ENCODE measurements around the gene C16orf78.
"Not testable (repeated sequence)": the region's sequence is repeated elsewhere in the genome, so short reads cannot be mapped to it uniquely, and the experiment has no call there.

The C16orf78 gene

DNA sequence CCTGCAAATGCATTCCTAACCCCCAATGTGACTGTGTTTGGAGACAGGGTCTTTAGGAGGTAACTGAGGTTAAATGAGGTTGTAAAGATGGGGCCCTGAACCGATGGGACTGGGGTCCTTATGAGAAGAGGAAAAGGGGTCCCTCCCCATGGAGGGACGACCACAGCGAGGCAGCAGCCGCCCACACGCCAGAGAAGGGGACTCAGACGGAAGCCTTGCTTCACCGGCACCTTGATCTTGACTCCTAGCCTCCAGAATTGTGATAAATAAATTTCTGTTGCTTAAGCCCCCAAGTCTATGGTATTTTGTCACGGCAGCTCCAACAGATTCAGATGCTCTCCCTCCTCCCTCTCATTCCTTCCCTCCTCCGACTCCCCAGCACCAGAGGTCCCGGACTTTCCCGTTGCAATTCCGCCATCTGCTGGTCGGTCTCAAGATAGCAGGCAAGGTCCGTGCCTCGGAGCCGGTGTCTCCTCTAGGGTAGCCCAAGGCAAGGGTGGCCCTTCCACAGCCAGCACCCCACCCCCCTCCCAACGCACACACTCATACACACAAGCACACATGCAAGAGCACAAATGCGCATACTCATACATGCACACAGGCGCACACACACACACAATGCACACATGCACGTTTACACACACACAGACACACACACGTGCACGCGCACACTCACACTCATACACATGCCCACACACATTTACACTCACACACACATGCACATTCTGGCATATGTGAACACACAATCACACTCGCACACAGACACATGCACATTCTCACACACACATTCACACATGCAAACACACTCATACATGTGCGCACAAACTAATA, 23.1 kb upstream of the C16orf78 start:
- DNase-seq, result no peak

DNA sequence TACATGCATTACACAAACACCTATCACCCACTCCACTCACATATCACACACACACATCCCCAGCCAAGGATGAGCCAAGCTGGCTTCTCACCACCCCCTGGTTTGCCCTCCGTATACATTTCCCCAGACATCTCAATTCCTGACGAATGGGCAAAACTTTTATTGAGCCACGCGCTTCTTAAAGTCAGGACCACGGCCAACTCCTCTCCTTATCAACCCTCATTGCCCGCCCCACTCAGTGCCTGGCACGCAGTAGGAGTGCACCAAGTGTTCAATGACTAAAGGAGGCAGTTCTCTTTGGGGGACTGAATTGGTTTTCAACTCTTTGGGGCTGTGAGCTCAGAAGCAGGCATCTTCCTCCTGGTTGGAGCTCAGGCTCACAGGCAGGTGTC, 22.5 kb upstream of the C16orf78 start:
- no peak for DNase-seq

DNA sequence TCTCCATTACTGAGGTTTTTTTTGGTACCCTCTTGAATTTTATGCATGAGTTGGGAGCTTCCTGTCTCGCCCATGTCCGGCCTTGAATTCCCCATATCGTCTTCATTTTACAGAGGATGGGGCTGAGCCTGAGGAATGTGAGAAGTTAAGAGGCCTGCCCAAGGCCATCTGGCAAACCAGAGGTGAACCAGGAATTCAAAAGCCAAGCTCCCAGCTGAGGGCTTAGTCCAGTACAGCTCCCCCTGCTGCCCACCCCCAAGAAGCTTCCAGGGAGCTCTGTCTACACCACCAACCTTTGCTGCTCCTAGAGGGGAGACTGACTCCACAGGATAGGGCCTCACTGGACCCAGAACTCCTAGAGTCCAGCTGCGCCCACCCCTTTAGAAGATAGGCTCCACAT, 20.7 kb upstream of the C16orf78 start:
- DNase-seq, result no peak

DNA sequence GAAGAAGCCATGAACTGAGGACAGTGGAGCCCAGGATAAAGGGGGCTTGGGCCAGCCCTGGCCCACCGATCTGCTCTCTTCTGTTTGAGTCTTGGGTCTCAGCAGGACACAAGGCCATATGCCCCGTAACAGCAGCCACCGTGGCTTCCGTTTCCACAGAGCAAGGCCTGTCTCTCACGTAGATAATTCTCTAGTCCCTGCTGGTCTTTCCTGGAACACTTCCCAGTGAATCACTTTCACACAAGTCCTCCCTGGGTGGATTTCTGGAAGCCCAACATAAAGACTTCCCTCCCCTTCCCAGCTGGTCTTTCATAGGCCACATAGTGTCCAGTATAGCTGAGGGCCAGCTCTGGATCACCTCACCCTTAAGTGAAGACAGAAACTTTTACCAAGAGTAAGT, 19.9 kb upstream of the C16orf78 start:
- DNase-seq, result no peak

DNA sequence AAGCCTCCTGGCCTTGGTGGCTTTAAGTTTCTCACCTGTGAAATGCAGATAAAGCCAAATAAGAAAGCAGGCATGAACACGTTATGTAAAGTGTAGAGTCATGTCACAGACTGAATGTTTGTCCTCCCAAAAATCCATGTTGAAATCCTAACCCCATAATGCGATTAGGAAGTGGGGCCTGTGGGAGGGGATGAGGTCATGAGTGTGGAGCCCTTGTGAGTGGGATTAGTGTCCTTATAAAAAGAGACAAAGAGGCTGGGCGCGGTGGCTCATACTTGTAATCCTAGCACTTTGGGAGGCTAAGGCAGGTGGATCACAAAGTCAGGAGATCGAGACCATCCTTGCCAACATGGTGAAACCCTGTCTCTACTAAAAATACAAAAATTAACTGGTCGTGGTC, 19.5 kb upstream of the C16orf78 start:
- no peak for DNase-seq

DNA sequence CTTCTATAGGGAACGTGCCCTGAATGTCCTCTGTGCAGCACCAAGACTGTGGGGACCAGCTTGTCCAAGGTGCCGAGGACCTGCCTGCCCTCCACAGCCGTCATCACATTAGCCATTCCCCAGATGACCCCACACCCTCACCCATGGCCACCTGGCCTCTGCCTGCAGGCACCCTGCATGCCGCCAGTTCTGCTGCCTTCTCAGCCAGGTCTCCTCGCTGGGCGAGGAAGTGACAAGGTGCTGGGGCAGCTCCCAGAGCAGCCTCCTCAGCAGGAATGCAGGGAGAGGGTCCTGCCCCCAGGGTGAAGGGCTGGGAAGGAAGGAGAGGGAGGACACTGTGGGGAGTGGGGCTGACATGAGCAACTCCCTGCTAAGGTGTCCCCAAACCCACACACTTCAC, 18.6 kb upstream of the C16orf78 start:
- DNase-seq, result no peak

DNA sequence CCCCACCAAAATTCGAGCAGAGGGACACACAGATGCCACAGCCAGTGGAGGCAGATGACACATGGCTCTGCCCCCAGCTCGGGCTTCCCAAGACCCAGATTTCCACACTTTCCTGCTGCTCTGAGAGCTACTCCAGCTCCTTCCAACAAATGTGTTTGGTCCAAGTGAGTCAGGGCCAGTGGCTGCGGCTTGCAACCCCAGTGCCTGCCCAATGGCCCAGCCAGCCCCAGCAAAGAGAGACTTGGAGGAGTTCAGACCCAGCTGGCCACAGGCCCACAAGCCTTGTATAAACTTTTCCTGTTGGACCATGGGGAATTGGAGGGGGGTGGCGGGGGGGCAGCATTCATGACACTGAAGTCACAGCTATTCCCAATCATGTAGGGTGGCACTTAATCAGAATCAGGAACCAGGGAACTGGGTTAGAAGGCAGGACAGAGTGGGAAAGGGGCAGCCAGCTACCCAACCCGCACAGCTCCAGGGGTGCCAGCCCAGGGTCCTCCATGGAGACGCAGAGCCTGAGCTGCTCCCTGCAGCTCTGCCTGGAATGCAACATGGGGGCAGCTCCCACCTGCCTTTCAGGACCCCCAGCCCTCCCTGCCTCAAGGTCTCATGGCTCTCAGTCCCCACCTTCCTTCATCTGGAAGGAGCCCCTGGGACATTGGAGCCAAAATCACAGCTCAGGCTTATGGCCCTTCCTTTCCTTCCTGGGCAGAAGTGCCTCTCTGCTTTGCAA, 17.5 kb upstream of the C16orf78 start:
- DNase-seq, result no peak

DNA sequence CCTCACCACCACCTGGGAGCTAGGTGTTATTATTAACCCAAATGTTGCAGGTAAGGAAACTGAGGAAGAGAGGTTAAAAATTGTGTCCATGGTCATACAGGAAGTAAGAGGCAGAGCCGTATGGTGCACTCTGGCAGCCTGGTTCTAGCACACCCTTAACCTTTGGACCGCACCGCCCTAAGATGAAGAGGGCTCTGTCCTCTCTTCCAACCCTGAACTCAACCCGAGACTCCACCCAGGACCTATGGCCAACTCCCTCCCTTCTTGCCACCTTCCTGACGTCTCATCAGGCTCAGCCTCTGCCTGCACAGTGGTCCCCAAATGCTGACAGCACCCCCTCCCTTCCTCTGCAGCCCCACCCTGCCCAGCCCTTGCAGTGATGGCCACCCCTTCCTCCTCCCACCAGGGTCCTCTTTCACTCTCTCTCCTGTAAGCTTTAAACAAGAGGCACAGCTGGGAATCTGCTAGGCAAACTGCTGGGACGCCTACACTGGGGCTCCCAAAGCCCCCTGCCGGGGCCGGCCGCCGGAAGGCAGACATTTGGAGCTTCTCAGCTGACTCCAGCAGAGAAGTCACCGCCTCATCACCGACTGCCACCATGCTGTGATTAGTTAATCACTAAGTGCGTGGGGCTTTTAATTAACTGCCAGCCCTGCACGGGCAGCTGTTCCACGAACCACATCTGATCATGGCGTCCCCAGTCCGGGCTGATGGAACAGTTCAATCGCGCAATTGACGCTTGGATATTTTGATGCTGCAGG, 16.7 kb upstream of the C16orf78 start:
- DNase-seq, result no peak

DNA sequence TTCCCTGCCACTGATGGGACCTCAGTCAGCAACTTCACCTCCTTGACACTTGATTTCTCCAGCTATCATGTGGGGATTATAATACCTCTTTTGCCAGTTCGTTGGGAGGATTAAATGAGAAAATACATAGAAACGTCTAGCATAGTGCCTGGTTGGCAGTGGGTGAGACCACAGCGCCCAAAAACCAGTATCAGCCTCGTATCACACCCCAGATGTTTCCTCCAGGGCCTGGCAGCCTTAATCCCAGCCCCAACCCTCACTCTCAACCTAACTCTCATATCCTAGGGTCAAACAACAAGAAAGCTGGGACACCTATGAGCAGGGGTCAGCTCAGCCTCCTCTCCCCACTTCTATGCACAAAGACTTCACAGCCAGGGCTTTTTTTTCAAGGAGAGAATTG, 14.0 kb upstream of the C16orf78 start:
- DNase-seq, result no peak

DNA sequence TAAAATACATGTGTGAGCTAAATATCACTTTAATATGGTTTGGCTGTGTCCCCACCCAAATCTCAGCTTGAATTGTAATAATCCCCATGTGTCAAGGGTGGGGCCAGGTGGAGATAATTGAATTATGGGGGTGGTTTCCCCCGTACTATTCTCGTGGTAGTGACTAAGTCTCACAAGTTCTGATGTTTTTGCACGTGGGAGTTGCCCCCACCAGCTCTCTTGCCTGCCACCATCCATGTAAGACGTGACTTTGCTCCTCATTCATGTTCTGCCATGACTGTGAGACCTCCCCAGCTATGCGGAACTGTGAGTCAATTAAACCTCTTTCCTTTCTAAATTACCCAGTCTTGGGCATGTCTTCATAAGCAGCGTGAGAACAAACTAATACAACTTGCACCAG, 11.9 kb upstream of the C16orf78 start:
- not testable (repeated sequence) for DNase-seq

DNA sequence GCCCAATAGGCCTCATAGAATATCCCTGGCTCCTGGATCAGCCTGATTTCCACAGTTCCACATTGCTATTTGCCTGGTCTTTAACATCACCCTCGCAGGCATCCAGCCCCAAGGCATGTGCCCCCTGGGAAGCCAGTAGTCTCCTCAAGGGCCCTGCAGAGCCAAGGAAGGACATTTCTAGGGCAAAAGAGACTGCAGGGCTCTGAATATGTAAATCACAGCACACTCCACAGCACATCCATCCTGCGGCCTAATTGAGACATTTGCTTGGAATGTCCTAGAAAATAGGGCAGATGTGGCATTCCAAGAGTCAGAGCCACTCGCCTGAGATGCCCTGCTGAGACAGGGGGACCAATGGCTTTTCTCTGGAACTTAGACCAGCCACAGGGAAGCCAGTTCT, 11.4 kb upstream of the C16orf78 start:
- DNase-seq, result no peak

DNA sequence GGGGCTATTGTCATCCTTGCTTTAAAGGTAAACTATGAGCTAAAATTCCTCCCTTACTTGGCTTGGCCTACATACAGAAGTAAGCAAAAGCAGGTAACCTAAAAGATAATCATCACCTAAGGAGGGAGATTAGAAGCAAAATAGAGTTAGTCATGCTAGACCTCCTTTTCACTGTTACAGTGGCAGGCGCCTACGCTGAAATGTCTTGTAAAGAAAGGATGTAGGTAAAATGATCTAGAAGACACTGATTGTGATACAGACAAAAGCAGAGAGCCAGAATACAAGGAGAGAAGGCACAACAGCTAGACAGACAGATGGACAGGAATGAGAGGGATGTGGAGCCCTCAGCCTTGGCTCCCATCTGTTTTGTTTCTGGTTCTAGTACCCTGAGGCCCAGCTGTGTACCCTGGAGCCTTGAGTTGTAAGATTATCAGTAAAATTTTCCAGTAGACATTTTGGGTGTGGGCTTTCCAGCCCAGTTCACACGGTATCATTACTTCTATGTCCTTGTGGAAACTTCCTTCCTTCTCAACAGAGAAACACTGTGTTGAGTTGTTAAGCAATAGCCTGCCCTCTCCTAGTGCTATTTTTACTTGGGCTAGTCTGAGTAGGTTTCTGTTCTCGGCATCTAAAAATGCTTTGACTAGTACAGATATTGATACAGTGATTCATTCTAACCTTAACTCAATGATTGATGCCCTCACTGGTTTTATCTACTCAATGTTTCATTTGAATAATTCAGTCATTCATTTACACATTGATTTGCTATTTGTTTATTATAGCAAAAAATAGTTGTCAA, 7.7 kb upstream of the C16orf78 start:
- no peak for DNase-seq

DNA sequence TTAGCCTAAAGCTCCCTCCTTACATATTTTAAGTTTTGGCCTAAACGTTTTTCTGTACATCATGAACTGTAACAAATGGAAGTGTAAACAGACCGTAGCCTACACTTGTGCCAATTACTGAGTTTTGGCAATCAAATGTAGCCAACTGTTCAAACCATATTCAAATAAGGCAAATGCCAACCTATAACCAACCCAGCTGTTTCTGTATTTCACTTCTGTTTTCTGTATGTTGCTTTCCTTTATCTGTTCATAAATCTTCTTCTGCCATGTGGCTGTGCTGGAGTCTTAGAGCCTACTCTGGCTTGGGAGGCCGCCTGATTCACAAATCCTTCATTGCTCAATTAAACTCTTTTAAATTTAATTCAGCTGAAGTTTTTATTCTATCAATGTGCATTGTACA, 6.9 kb upstream of the C16orf78 start:
- no peak for DNase-seq

DNA sequence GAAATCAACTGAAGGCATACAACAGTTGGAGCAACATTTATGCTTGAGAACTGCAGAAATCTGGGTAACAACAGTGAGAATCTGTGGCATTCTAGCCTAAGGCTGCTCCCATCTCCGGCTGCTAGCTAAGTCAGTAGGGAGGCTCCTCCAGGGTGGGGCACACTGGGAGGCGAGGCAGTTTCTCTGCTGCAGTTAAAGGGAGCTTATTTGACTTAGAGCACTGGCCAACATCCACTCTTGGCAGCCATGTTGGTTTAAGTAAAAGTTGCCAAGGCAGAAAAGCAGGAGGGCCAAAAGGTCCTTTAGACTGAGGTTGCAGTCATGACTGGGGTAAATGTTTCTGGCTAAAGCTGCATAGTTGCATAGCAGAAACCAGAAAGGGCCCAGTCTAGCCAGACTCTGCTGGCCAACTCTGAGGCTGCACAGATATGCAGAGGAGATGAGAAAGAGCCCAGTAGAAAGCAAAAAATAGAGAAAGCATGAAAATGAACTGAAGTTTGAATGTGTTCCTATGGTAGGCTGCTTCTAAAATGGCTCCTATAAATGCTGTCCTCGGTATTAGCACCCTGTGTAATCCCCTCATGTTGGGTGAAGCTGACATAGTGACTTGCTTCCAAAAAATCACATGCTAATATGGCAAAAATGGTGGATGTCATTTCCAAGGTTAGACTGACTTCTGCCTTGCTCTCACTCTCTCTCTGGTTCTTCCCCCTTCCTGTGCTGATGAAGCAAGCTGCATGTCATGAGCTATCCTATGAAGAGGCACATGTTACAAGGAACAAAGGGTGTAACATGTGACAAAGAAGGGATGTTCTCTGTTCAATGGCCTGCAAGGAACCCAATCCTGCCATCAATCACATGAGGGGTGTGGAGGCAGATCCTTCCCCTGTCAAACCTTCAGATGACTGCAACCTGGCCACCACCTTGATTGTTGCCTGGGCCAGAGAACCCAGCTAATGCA, 3.7 kb upstream of the C16orf78 start:
- no peak for DNase-seq

DNA sequence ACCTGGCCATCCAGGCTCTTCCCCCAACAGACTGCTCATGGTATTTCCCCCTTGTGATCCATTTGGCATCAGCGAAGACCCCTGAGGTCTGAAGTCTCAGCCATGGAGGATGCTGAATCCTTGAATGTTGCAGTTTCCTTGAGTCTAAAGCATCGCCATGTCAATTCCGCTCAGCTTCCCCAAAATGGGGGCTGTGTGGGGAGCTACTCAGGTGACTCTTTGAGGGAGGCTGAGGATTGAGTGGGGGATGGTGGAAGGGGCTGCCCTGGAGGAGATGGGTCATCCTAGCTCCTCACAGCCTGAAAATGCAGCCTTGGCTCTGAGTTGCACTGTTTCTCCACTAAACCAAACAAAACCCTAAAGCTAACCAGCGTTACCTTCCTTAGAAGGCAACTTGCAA, 2.6 kb downstream of the C16orf78 start:
- no peak for DNase-seq

DNA sequence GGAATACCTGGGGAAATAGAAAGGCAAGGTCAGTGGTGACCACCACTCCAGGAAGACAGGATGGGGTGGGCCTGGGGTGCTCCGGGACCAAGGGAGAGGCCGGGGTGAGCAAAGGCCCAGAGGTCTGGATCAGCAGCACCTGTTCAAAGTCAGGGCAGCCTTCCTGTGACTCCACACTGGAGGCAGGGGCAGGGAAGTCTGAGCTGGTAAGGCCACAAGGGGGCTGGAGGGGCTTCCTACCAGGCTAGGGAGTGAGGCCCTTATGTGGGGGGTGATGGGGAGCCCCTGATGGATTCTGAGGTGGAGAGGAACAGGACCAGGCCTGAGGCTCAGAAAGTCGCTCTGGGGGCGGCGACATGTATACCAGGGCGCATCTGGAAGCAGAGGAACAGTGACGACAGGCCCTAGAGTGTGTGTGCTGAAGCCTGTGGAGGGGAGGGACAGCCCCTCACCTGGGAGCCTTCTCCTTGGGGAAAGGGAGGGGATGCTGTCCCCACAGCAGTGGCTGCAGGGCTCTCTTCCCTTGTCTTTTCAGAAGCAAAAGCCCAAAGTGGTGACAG, 3.7 kb downstream of the C16orf78 start:
- DNase-seq, result no peak

DNA sequence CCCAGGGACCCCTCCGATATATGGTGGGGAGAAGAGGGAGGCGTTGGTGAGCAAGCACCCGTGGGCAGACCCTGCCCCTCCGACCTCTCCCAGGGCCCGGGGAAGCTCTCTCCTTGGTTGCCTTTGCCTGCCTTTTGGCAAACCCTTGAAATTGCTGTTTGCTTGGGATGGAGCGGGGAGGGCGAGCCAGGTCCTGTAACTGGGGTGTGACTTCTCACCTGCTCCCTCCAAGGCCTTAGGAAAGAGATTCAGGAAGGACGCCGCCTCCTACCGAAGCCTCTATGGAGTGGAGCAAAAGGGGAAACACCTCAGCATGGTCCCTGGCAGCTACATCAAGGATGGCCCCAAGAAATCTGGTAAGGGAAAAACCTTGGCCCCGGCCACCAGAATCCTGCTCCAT, 4.6 kb downstream of the C16orf78 start:
- no peak for DNase-seq

DNA sequence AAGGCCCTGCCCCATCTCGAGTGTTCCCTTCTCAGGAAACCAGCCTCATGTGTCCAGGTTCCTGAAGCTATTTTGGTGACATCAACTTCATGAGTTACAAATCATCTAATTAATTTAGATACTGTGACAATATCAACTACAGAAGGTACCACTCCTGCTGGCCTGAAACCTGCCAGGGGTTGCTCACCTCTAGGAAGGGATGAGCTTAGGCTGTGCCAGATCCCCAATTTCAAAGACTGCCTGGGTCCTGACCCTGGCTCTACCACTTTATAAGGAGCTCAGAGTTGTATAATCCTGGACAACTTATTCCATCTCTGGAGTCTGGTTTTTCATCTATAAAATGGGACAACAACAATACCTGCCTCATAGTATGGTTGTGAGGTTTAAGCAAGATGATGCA, 5.2 kb downstream of the C16orf78 start:
- DNase-seq, result no peak

DNA sequence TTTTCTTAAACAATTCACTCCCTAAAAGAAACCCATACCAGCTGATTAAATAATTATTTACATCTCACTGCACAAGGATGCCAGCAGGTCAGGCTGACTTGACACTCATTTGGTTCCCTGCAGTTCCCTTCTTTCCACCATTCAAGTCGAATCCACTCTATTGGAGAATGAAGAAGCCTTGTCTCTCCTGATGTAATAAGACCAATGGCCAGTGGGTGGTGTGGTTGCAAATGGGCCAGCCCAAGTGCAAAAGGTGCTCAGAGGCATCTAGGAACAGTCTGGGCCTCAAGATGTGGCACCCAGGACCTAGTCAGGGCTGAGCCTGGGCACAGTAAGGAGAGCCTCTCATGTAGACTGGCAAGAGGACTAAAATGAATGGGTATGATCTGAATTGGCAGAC, 9.3 kb downstream of the C16orf78 start:
- DNase-seq, result no peak

DNA sequence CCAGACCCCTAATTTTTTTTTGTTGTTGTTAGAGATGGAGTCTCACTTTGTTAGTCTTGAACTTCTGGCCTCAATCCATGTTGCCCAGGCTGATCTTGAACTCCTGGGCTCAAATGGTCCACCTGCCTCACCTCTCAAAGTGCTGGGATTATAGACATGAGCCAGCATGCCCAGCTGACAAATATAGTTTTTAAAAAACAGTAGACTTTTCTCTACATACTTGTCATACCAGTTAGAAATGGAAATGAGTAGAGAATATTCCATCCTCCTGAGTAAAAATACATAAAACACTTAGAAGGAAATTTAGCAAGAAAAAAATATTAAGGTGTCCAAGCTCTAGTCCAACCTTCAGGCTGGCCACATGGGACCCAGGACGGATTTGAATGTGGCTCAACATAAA, 21.4 kb downstream of the C16orf78 start:
- DNase-seq, result no peak

DNA sequence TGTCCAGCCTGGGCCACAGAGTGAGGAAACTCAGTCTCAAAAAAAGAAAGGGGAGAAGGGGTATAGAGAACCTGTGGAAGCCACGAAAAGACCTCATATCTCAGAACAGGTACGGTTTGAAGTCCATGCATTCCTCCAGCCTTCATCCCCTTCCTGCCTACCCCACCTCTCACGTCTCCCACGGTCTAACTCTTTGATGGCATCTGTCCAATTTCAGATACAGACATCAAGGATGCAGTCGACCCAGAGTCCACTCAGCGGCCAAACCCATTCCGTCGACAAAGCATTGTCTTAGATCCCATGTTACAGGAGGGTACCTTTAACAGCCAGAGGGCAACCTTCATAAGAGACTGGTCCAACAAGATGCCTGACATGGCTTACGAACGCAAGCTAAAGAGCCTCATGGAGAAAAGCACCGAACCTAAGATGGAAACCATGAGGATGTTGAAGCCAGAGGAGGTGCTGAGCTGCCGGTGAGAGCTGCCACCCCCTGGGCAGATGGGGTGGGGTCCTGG, 22.7 kb downstream of the C16orf78 start:
- no peak for DNase-seq

All from CD4-positive, alpha-beta T cell treated with Interferon gamma for 1 hour (primary cell).